COR-L47 (cell line): ENCODE results near the gene ANO1.

Source experiments
- DNase-seq: peaks from one replicate; lab custom pipeline; 2025; lab: John Stamatoyannopoulos, UW

Gene ANO1

DNA sequence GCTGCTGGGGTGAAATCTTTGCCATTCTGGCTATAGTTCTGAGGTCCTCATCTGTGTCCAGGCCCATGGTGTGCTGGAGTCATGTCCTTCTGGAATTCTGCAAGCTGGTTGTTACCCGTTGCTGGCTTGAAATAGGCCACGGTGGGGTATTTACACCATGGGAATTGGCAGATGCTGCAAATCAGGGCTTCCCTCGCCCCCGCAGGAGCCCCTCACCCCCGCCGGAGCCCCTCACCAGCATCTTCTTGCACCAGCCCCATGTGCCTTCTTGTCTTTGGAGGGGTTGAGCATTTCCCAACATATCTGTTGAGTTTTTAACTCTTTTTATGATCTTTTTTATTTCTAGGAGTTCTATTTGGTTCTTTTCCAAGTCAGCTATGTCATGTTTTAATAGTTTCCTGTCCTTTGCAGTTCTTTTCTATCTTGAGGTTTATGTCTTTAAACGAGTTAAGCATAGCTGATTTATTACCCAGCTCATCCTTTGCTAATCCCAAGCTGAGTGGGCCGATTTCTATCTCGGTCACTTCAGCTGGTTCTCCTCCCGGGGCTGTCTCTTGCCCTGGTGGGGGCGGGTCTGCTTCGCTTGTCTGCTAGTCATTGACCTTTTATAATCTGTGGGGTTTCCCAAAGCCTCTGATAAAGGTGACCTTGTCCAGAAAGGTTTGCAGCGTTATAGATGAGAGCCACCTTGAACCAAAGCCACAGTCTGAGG, 17.6 kb downstream of the ANO1 start:
- DNase-seq = no peak

DNA sequence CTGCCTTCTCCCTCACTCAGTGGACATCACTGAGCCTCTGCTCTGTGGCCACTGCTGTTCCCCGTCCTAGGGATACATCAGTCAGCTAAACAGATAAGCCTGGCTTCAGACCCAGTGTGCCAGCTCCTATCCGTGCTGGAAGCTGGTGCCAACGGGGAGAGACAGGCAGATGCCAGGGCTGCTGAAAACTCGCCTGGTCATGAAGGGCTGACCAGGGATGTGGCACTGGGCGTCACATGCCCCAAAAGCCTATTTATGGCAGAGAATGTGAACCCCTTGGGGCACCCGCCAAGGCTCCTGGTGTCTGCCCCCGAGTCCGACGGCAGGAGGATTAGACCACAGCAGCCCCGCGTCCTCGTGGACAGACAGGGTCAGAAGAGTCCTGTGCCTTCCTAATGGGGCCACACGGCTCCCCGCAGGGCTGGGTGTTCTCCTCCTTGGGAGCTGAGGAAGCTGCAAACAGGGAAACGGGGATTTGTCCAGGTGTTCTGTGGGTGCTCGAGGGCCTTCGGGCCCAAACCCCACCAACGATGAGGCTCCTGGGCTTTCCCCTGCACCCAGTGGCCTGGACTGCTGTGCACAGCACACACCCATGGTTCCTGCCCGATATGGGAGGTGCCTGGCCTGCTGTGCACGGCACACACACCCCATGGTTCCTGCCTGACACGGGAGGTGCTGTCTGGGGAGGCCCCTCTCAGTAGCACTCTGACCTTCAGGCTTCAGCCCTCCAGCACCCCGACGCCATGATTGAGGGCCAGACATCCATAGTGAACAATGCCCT, 19.9 kb downstream of the ANO1 start:
- DNase-seq = no peak

GRCh38 chr11:70098936-70099335, 20.8 kb downstream of the ANO1 start:
- DNase-seq = no peak

GRCh38 chr11:70099578-70100279, 21.6 kb downstream of the ANO1 start:
- DNase-seq = no peak

GRCh38 chr11:70100280-70100603, 22.1 kb downstream of the ANO1 start:
- no peak for DNase-seq

- no peak for DNase-seq
These were observed 22.7 kb downstream of the ANO1 start for GRCh38 chr11:70100791-70101190.

DNA sequence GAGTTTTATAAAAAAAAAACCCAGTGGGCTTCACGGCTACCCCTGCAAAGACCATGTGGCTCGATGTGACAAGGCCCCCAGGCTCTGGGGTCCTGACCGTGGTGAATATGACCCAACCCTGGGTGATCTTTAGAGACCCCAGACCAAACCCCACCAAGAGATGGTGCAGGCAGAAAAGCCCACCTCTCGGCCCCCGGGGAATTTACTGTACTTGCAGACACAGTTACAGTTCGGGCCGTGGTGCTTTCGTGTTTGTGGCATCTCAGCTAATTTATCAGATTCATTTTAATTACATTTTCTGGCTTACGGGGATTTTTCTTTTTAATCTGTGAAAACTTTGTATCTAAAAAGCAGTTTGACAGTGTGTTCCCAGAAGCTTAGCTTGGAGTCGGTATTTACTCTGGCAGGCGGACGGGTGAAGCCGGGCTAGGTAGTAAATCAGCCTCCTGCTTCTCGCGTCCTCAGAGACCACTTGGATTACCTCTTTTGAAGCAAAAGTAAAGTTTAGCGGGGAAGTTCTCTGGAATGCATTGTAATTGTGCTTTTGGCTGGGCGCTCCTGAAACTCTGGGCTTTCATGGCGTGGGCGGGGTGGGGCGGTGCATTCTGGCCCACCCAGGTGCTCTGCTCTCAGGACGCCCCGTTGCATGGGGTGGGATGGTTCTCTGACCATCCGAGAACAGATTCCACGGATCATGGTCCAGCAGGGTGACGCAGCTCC, 25.3 kb downstream of the ANO1 start:
- no peak for DNase-seq

DNA sequence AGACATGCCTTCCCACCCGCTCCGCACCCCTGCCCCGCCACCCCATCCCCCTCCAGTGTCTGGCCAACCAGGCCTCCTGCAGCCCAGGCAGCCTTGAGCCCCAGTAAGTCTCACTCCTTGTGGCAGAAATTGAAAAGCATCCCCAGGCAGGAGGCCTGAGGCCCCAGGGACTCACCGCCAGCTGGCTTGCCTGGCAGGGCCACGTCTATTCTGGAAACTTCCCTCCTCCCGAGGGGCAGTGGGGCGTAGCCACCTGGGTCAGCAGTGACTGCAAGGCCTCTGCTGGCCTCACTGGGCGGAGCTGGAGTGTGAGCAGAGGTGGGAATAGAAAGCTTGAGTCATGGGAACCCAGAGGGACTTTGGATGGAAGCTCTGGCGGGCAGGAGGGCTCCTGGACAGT, 26.3 kb downstream of the ANO1 start:
- no peak for DNase-seq

DNA sequence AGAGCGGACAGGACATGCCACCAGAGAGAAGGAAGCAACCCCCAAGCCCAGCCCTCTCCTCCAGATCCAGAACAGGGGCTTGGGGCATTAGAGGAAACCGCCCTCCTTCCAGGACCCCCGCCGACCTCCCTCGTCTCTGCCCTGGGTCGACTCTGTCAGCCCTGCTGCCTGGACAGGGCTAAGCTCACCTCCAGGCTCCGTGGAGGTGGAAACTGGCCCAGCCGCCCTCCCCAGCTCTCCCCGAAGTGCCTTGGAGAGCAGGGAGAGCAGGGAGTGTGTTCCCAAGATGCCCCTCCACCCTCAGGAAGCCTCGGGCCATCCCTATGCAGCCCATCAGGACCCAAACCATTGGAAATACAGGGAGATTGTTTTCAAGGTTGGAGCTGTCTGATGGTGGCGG, 26.8 kb downstream of the ANO1 start:
- DNase-seq = no peak

DNA sequence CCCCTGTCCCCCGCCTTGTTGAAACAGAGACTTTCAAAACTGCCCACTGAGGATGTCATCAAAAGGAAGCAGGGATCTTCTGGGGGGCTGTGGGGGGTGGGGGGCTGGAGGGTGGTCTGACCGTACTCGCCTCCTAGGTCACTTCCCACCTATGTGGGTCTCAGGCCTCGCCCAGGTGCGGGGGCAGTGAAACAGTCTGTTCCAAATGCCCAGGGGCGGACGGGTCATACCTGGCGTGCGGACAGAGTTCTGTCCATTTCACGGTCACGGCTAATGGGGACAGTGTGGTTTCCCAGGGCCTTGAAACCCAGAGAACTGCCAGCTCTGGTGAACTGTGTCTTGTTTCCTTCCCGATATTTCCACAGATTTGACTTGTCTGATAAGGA, 27.2 kb downstream of the ANO1 start:
- DNase-seq = no peak

DNA sequence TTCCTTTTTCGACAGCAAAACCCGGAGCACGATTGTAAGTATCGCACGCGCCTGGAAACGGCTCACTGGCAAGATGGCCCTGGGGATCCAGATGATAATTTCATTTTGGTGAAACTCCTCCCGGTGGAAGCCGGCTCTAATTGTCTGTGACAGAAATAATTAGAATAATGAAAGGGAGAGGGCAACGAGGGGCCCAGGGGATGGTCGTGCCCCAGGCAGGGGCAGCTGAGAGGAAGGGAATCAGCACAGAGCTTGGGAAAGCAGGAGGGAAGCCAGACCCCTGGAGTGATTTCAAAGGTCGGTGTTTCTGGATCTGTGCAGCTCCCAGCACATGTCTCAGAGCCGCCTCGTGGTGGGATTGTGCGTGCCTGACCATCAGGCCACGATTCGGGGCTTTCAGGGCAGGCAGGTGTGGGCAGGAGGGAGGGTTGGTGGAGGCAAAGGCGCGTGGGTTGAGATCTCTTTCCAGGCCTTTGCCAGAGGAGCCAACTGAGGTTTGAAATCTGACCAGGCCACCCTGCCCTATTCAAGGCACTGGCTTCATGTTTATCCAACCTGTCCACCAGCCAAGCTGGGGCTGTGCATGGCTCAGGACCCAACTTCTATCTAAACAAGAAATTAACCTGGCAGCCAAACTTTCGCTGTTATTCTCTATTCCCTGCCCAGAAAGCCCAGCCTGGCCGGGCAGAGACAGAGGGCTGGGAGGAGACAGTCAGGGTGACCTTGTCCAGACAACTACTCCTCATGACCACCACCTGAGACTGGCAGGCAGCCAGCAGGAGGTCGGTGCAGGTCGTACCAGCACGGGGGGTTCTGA, 27.8 kb downstream of the ANO1 start:
- DNase-seq = no peak

- no peak for DNase-seq
These were observed 28.6 kb downstream of the ANO1 start for GRCh38 chr11:70106757-70107156.

DNA sequence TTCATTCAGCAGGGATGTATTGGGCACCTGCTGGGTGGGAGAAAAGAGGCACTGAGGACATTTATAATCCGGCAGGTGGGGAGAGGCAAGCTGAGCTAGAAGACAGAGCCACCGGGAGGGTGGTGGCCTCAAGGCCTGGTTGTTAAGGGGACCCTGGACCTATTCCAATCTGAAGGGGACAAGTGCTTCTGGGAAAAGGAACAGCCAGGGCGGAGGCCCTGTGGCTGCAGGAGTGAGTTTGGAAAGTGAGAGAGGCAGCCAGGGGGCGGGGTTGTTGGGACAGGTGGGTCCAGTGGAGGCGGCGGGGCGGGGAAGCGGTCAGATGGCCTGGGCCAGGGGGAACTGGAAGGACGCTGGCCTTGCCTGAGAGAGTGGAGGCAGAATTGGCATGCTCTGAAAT, 29.1 kb downstream of the ANO1 start:
- no peak for DNase-seq

DNA sequence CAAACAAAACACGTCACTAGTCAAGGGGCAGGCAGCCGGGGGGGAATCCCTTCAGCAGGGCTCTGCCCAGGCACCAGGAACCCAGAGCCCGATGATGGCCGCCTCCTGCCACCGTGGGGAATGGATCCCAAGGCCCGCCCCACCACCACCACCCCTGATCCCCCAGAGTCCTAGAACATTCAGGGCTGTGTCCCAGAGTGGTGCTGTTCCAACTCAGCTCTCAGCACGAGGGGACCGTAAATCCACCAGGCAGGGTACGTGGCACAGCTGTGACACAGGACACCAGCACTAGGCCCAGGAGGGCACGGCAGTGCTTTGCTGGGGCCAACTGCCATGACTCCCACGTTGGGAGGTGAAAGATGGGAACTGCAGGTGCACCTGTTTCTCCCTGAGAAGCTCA, 29.6 kb downstream of the ANO1 start:
- DNase-seq = no peak

GRCh38 chr11:70108250-70108649, 30.1 kb downstream of the ANO1 start:
- no peak for DNase-seq

DNA sequence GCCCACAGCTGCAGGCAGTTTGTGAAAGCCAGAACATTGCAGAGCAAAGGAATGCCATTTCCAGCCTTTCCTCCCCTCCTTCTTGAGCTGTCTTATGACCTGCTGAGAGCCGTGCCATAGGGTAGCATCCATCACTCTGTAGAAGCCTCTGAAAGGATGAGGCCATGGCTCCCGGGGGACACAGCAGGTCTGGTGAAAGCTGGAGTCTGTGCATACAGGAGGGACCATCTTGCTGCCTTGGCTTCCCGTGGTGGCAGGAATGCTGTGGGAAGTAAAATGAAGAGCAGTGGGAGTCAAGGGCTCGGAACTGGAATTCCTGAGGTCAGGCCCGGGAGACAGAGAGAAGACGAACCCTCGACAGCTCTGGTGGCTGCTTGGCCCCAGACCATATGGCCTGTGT, 30.9 kb downstream of the ANO1 start:
- DNase-seq = no peak

- DNase-seq = no peak
These were observed 31.8 kb downstream of the ANO1 start for GRCh38 chr11:70109903-70110302.

DNA sequence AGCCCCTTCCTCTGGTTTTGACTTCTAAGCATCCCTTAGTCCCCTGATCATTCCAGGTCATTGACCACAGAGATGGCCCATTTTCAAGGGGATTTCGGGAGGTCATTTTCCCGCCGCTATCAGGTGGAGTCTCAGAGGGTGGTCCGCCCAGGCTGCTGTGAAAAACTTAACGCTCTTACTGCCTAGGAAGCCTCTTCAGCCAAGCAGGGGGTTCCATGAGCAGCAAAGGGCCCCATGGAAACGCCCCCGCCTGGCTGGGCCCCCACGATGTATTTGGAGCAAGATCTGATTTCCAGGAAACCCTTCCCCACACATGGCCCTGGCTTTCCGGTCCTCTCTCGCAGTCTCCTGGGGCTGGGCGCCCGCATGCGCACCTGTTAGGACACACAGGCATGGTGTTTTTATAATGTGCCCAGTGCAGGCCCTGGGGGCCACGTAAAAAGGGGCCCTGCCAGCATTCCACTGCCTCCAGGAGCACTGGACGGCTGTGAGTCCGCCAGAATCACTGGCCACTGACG, 32.5 kb downstream of the ANO1 start:
- DNase-seq = no peak

GRCh38 chr11:70111269-70112016, 33.3 kb downstream of the ANO1 start:
- peak; percentile 52 for DNase-seq

DNA sequence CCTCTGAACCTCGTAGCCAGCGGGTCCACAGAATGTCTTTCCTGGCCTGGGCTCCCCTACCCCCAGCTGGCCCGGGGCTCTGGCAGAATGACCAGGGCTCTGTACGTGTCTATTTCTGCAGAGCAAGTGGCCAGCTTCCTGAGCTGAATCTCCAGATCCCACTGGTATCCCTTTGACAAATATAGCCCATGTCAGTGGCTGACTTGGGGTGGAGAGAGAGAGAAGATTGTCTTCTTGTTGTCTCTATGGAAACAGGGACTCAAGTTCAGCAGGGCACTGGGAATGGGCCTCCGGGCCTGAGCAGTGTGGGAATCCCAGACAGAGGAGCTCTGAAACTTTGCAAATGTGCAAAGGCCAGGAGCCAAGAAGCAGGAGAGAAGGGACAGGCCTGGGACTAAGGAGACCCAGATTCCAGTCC, 33.9 kb downstream of the ANO1 start:
- DNase-seq = no peak

DNA sequence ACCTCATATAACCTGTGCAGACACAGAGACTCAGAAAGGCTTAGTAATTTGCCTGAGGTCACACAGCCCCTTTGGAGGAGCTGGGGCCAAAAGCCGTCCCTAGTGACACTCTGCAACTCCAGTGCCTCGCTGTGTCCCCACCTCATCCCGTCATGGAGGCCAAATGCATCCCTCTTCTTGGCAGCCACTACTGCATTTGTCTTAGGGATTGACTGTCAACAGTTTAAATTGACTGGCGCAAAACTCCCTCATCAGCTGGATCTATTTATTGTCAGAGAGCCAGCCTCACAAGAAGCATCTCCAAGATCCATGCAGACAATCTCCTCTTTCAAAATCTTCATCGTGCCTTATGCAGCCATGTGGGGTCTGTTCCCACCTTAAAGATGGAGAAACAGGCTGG, 35.7 kb downstream of the ANO1 start:
- DNase-seq = no peak
